Activated CD8-positive, alpha-beta memory T cell treated with anti-CD3 and anti-CD28 coated beads for 48 hours (primary cell): ENCODE measurements around the gene FFAR2.
"Not testable (repeated sequence)": the region's sequence is repeated elsewhere in the genome, so short reads cannot be mapped to it uniquely, and the experiment has no call there.

Experiments
- DNase-seq, 3 experiments: peaks; one replicate each; pipeline ENCODE4 v3.0.0-alpha.2; 2020; ENCODE audit warnings: low read depth in 2 of 3, low spot score in 2 of 3

The FFAR2 gene

DNA sequence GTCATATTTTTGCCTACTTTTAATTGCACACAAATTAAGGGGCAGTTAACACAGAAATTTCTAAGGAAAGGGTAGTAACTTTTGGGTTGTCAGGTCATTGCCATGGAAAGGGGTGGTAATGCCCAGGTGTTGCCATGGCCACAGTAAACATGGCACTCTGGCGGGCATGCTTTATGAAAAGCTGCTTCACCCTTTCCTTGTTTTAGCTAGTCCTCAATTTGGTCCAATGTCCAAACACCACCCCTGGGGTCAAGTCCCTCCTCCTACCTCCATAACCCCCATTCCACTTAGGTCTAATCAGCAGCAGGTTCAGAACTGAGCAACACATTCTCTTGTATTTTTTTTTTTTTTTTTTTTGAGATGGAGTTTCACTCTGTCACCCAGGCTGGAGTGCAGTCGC lies 6.6 kb downstream of the FFAR2 start:
- DNase-seq = no peak

- no peak for DNase-seq
These were observed 7.7 kb downstream of the FFAR2 start for GRCh38 chr19:35455616-35456201.

DNA sequence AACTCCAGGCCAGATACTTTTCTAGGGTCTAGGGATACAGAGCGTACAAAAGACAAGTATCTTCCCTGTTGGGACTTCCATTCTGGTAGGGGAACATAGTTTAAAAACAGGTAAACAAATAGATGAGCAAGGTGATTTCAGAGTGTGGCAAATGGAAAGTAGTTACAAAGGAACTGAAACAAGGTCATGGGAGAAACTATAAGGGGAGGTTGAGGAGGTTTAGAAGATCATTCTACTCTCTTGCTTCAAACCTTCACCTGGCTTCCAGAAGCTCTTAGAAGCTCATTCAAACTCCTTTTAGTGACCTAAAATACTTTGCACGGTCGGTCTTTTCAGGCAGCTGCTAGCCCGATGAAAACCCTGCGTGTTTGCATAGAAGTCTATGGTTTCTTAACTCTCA lies 9.1 kb downstream of the FFAR2 start:
- DNase-seq = no peak

DNA sequence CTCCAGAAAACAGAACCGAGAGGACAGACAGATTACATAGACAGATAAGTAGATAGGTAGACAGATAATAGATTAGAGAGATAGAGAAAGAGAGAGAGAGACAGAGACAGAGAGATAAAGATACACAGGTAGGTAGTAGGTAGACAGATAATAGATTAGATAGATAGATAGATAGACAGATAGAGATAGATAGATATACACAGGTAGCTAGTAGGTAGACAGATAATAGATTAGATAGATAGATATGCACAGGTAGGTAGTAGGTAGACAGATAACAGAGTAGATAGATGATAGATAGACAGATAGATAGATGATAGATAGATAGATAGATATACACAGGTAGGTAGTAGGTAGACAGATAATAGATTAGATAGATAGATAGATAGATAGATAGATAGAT lies 10.1 kb downstream of the FFAR2 start:
- DNase-seq = no peak

GRCh38 chr19:35458731-35459391 lies 10.8 kb downstream of the FFAR2 start:
- DNase-seq = no peak

DNA sequence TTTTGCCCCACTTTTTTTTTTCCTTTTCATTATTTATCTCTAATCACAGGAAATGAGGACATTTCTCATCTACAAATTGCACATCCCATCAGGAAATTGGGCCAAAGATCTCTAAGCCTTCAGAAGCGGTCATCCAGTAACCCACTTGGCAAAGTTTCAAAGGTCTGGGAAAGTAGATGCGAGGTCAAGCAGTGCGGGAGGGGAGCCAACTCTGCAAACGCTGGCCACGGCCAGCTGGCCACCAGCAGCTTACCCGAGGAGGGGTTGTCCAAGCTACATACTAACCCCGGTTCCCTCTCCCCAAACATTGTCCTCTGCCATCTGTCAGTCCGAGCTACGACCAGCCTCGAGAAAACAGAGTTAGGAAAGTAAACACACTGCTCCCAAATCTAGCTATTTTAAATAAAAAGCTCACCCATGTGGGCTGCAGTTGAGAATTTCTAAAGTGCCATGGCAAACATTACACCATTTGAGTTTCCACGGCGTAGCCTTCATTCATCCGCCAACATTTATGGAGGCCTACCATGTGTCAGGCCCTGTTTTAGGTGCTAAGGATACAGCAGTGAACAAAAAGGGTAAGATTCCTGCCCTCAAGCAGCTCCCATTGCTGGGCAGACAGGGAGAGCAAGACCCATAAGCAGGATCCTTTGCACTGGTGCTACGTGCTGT lies 11.5 kb downstream of the FFAR2 start:
- DNase-seq = no peak

DNA sequence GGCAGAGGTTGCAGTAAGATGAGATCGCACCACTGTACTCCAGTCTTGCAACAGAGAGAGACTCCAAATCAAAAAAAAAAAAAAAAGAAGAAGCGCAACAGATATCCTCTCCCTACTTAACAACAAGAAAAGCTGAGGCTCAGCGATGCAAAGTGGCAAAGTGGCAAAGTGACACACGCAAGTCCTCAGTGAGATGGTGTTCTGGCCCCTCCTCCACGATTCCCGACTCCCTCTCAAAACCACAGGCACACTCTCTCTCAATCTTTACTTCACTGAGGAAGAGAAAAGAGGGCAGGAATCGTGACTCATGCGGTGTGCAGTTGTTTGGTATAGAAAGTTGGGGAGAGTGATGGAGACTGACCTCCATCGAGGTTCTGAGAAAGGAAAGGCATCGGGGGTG lies 12.6 kb downstream of the FFAR2 start:
- no peak for DNase-seq

DNA sequence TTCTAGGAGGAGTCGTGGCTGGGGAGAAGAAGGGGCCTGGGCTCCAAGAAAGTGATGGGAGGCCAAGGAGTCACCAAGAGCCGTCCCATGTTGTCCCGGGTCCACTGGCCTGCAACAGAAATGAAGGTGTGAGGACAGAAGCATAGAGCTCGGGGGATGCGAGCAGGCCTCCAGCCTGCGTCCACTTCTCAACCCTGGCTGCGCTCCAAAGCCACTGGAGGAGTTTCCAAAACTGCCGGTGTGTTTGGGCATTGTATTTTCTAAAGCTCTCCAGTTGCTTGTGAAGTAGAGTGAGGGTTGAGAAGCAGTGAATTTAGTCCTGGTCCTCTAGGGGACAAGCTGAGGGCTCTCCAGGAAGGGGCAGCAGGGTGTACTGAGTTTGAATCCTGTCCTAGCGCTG lies 13.0 kb downstream of the FFAR2 start:
- no peak for DNase-seq

GRCh38 chr19:35461788-35462187 lies 13.7 kb downstream of the FFAR2 start:
- not testable (repeated sequence) for DNase-seq

DNA sequence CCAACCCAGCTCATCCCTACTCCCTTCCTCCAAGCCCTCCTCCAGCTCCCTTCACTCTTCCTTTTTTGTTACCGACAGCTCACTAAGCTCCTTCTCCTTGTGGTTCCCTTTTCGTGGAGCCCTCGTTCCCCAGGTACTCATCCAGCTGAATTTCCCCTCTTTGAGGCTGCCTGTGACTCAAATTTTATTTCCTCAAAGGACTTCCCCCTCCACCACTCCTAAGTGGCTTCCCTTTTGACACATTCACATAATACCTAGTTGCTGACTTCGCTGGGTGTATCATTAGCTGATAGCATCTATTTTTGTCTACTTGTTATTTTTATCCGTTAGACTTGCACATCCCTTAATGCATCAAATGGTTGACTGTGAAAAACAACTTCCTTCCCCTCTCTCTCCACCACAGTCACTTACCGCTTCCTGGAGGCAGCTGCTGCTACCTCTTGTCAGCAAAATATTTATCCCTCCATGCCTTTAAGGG lies 14.5 kb downstream of the FFAR2 start:
- no peak for DNase-seq

GRCh38 chr19:35462956-35463355 lies 14.9 kb downstream of the FFAR2 start:
- not testable (repeated sequence) for DNase-seq

- DNase-seq = no peak
These were observed 18.2 kb downstream of the FFAR2 start for GRCh38 chr19:35466259-35466658.

- DNase-seq = peak in 2 of 3 experiments; percentile 16 to 17
These were observed 20.6 kb downstream of the FFAR2 start for GRCh38 chr19:35468637-35469036.

DNA sequence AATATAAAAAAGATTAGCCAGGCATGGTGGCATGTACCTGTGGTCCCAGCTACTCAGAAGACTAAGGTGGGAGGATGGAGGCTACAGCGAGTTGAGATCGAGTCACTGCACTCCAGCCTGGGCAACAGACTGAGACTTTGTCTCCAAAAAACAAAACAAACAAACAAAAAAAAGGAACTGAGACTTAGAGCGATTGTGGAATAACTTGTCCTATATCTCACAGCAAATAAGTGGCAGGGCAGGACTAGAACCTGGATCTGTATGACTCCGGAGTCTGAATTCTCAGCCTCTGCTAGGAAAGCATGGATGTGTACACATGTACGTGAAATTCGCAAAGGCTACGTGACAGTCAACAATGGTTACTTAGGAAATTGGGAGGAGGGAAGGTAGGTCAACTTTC lies 22.1 kb downstream of the FFAR2 start:
- no peak for DNase-seq

- DNase-seq = not testable (repeated sequence)
These were observed 23.0 kb downstream of the FFAR2 start for GRCh38 chr19:35471075-35471474.

- DNase-seq = no peak
These were observed 23.9 kb downstream of the FFAR2 start for GRCh38 chr19:35471946-35472345.

DNA sequence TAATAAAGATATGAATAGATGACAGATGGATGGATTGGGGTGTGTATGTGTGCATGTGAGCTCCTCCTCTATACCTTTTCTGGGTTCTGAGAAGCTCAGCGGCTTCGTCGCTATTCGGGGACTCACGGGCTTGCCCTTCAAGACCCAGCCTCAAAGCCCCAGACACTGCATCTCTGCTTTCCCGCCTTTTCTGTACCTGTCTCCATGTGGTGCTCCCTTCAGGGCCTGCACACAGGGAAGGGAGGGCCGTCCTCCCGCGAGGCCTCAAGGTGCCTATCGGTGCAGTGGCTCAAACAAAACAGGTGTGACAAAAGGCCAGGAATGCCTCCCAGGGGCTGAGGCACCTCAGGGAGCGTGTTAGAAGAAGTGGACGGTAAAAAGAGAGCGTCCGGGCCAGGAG lies 26.0 kb downstream of the FFAR2 start:
- no peak for DNase-seq

DNA sequence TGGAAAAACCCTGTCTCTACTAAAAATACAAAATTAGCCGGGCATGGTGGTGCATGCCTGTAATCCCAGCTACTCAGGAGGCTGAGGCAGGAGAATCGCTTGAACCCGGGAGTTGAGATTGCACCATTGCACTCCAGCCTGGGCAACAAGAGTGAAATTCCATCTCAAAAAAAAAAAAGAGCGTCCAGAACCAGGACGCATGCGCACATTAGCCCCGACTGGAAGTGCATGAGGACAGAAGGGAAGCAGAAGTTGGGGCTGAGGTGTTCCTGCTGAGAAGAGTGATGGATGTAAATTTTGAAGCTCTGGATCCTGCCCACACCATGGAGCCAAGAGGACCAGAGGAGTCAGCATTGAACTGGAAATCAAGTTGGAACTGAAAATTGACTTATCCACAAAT lies 26.5 kb downstream of the FFAR2 start:
- DNase-seq = not testable (repeated sequence)

DNA sequence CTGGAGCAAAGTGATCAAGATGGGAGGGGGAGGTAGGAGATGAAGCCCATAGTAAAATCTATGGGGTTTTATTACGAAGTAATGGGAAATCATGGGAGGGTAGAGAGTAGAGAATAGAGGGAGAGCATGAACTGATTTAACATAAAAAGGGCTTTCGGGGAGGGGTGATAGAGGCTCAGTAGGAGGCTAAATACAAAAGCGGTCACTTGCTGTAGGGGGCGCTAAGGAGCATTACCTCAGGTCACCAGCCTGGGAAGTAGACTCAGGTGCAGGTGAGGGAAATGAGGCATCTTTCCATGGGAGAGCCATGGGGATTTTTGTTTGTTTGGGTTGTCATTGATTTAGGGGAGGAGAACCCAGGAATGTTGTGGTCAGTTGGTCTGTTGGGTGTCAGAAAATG lies 28.1 kb downstream of the FFAR2 start:
- no peak for DNase-seq

DNA sequence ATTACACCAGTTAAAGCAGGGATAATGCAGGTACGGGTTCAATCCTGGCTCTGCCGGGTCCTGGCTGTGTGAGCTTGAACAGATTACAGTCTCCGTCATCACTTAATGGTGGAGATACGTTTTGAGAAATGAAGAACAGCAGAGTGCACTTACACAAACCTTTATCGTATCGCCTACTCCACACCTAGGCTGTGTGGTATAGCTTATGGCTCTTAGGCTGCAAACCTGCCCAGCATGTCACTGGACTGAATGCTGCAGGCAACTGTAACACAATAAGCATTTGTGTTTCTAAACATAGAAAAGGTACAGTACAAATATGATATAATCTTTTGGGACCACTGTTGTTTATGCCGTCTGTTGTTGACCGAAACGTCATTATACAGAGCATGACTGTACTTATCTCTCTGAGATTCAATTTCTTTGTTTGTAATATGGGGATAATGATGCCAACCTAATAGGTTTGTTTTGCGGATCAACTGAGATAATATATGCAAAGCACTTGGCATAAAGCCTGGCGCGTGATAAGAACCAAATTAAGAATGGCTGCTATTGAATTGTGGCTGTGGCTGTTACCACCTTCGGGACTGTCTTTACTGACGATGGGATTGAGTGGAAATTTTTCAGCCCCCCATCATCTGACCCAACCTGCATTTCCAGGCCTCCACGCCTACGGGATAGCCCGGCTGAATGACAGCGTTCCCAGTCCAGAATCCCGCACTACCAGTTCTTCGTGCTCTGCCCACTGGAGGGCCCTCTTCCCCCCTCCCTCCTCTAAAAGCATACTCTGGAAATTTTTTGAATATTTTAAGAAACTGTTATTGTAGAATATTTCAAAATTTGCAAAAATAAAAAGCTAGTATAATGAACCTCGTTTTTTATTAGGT lies 31.0 kb downstream of the FFAR2 start:
- DNase-seq = no peak

- no peak for DNase-seq
These were observed 35.0 kb downstream of the FFAR2 start for GRCh38 chr19:35483089-35483488.
